Measurements from ENCODE around the gene ST8SIA4.

DNA sequence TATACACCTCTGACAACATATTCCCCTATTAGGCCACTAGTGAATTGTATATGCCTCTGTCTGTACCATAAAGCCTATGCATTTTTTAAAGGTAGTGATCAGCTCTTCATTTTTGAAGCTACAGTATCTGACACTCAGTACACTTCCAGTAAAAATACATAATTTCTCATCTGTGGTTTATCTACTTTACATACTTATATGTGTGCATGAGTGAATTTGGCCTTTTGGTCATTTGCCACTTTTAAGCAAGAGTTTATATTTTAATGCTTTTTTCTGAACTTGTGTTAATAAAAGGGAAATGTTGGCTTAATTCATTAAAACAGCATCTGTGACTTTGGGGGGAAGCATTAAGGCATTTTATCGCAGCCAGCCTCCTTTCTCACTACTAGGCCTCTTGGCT lies 47.8 kb downstream of the ST8SIA4 start:
- TF ChIP-seq, protein P1, sequence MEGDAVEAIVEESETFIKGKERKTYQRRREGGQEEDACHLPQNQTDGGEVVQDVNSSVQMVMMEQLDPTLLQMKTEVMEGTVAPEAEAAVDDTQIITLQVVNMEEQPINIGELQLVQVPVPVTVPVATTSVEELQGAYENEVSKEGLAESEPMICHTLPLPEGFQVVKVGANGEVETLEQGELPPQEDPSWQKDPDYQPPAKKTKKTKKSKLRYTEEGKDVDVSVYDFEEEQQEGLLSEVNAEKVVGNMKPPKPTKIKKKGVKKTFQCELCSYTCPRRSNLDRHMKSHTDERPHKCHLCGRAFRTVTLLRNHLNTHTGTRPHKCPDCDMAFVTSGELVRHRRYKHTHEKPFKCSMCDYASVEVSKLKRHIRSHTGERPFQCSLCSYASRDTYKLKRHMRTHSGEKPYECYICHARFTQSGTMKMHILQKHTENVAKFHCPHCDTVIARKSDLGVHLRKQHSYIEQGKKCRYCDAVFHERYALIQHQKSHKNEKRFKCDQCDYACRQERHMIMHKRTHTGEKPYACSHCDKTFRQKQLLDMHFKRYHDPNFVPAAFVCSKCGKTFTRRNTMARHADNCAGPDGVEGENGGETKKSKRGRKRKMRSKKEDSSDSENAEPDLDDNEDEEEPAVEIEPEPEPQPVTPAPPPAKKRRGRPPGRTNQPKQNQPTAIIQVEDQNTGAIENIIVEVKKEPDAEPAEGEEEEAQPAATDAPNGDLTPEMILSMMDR (conservative IDR thresholded peaks at IDR 0.05 in 1 of 2, IDR thresholded peaks at IDR 0.05 in 1 of 2; ENCODE audit: extremely low read depth in 1 of 2, insufficient read depth in 1 of 2, low read depth in 1 of 2, low read length in 2 of 2): no peak
- TF ChIP-seq EZH2 (IDR thresholded peaks at IDR 0.05; ENCODE audit: borderline replicate concordance, low read length): no peak
